HG03095 (cell line): ENCODE results near the gene TBX5.
"Not testable (repeated sequence)": the region's sequence is repeated elsewhere in the genome, so short reads cannot be mapped to it uniquely, and the experiment has no call there.

Source experiments
- ATAC-seq: cut with Tn5 transposase; IDR thresholded peaks from one replicate; pipeline ENCODE4 v1.9.1; 2021; ENCODE audit warnings: moderate library complexity; ENCODE audit not compliant: unreplicated experiment

The TBX5 gene

DNA sequence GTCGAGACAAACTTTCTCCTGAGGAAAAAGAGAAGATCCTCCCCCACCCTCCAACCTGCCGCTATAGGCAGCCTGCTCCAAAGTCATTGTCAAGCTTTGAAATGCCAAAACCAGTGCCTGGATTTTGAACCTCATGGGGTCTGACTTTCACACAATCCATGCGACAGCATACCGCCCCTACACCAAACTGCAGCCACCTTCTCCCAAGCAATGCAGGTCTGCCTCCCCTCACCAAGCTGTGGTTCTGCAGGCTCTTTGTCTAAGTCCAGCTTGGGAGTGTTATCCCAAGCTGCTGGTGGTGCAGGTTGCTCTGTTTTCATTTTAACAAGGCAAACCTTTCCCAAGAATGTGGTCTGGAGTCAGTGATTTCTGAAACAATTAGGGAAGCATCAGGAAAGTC is 12.4 kb downstream of the TBX5 start:
- no peak for ATAC-seq

GRCh38 chr12:114392909-114393308 is 13.0 kb downstream of the TBX5 start:
- no peak for ATAC-seq

- no peak for ATAC-seq
Measured at GRCh38 chr12:114391088-114391487, 14.9 kb downstream of the TBX5 start.

GRCh38 chr12:114384739-114385138 is 21.2 kb downstream of the TBX5 start:
- no peak for ATAC-seq

- no peak for ATAC-seq
Measured at GRCh38 chr12:114381177-114381576, 24.8 kb downstream of the TBX5 start.

DNA sequence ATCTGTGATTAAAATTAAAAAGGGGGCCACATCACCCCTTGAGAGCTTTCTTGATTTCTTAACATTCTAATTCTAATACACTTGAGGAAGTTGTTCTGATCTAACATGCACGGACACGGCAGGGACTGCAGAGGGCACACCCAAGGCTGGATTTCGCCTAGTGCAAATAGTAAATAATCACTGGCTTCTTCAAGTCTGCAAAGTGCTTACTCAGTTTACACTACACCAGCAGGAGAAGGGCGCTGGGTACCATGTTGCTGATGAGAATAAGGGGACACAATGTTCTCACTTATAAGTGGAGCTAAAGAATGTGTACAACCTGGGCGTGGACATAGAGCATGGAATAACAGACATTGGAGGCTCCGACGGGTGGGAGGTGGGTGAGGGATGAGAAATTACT is 34.2 kb downstream of the TBX5 start:
- ATAC-seq: no peak

GRCh38 chr12:114371250-114371649 is 34.7 kb downstream of the TBX5 start:
- no peak for ATAC-seq

DNA sequence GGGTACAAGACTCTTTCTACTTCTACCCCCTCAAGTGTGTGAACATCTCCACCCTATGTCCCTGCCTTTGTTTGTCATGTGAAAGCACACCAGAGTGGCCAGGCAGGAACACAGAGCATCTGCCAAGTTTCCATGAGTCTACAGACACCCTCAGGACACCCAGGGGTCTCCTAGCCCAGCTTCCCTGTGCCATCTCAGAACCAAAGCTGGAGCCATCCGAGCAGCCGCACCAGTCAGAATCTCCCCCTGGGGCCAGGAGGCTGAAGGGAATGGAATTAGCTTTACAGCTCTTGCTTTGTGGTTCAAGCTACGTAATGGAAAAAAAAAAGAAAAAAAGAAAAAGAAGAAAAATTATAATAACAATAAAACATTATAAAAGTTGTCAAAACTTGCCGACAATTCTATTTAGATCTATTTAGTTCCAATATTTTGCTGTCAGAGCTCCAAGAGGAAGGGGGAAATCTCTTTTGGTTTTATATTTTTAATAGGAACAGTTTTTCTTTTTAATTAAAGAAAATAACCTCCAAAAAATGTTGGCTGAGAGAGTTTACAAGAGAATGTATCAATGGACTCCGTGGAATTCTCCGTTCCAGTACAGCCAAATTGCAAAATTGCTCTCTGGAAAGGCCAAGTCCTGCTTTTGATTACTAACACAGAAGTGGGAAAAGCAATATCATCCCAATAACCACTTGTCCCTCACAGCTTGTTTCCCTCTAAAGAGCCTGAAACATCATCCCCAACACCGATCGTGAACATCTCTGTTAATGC is 37.1 kb downstream of the TBX5 start:
- no peak for ATAC-seq

GRCh38 chr12:114361992-114362391 is 44.0 kb downstream of the TBX5 start:
- no peak for ATAC-seq

GRCh38 chr12:114361545-114361944 is 44.4 kb downstream of the TBX5 start:
- ATAC-seq: no peak

DNA sequence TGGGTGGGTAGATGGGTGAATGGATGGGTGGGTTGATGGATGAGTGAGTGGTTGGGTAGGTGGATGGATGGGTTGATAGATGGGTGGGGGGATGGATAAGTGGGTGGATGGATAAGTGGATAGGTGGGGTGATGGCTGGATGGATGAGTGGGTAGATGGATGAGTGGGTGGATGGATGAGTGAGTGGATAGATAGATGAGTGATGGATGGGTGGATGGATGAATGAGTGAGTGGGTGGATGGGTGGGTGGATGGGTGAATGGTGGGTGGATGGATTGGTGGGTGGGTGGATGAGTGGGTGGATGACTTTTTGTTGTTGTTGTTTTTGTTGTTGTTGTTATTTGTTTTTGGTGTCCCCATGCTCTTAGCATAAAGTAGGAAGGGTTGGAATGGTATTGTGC is 45.5 kb downstream of the TBX5 start:
- no peak for ATAC-seq

- ATAC-seq: no peak
Measured at GRCh38 chr12:114355389-114356088, 50.4 kb downstream of the TBX5 start.

DNA sequence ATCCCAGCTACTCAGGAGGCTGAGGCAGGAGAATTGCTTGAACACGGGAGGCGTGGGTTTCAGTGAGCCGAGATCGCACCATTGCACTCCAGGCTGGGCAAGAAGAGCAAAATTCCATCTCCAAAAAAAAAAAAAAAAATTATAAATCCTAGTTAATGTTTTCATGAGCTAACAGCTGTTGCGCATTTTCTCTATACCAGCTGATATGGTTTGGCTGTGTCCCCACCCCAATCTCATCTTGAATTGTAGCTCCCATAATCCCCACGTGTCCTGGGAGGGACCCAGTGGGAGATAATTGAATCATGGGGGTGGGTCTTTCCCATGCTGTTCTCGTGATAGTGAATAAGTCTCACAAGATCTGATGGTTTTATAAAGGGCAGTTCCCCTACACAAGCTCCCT is 56.7 kb downstream of the TBX5 start:
- not testable (repeated sequence) for ATAC-seq

- no peak for ATAC-seq
Measured at GRCh38 chr12:114347861-114348260, 58.1 kb downstream of the TBX5 start.

- no peak for ATAC-seq
Measured at GRCh38 chr12:114344831-114345230, 61.1 kb downstream of the TBX5 start.

DNA sequence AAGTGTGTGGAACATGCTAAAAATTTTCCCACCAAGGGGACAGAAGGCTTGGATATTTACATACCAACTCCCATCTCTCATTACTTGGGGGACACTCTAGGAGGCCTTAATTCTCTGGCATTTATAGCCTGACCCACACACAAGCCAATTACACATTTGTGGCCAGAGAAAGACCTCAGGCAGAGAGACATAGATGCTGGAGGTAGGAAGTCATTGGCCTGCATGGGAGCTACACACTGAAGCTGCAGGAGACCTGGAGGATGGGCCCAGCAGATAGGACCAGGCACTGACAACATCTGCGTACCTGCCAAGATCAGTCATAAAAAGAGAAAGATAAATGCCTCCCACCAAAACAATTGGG is 61.7 kb downstream of the TBX5 start:
- ATAC-seq: no peak

DNA sequence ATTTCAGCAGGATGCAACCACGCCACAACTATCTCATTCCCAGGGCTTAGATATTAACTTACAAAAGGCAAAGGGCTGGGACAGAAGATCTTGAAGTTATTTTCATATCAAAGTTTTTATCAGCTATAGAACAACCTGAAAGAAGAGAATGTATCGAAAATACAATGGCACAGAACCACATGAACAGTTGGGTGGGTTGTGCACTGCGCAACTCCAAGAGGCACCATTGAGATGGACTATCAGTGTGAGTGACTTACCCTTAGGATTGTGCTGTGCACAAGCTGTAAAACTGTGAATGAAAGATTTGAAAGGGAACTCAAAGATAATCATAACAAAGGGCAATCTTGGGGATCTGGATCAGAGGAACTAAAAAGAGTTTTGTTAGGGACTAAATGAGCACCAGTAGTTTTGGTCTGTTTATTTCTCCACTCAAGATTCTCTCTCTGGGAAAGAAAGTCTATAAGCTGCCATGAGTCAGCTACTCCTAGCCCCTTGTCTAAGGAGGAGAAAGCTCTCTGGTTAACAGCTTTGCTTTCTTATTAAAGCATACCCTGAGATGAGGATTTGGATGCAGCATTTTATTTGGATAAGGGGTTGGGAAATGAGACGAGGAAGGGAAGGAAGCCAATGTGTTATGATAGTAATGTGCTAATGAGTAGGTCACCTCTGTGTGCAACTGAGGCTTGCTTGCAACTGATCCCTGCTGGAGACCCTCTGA is 62.2 kb downstream of the TBX5 start:
- no peak for ATAC-seq

DNA sequence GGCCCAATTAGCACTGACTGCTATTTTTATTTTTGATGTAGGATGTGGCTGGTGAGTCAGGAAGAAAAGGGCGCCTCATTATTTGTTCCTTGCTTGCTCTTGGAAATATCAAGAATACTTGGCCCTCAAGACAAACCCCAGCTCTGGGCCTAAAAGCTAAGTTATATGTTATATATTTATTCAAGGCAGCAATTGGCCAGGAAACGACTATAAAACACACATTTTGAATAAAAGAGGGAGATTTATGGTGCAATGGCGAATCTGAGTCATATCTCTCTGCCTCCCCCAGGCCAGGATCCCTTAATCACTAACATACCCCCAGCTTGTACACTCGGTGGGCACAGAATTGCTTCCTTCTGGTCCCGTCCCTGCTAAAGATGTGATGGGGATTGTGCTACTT is 63.3 kb downstream of the TBX5 start:
- ATAC-seq: no peak

DNA sequence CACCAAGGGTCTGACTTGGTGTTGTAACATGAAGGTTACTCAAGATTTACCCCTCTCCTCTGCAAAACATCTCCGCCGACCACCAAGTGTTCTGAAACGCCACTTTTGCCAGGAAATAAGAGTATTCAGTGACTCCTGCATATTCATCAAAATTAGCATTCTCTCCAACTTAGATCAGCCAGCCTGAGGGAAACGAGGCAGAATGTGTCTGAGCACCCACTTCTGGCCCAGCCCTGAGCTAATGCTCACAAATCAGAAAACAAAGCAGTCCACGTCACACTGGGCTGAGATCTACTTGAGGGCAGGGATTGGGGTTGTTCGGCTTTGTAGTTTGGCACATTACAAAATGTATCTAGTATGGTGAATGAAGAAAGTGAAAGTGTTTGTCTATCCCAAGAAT is 64.3 kb downstream of the TBX5 start:
- no peak for ATAC-seq

DNA sequence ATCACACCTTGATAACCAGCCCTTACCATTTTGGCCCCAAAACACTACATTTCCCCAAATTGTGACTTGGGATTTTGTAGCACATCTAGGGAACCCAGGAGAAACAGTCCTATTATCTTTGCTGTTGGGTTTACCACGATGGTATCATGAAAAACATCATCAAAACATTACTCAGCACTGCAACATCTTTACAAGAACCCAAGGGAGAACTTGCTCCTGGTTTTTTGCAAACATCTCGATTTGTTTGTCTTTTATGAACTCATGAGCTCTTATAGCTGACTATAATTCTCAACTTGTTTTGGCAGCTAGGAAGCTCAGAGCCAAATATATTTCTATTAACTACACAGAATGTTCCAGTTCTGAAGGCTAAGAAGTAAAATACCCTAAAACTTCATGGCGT is 65.7 kb downstream of the TBX5 start:
- ATAC-seq: no peak

DNA sequence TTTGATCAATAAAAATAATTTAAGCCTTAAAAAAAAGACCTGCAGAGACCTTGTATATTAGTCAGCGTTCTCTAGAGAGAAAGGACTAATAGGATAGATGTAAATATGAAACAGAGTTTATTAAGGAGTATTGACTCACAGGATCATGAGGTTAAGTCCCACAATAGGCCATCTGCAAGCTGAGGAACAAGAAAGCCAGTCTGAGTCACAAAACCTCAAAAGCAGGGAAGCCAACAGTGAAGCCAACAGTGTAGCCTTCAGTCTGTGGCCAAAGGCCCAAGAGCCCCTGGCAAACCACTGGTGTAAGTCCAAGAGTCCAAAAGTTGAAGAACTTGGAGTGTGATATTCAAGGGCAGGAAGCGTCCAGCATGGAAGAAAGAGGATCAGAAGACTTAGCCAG is 66.3 kb downstream of the TBX5 start:
- no peak for ATAC-seq

DNA sequence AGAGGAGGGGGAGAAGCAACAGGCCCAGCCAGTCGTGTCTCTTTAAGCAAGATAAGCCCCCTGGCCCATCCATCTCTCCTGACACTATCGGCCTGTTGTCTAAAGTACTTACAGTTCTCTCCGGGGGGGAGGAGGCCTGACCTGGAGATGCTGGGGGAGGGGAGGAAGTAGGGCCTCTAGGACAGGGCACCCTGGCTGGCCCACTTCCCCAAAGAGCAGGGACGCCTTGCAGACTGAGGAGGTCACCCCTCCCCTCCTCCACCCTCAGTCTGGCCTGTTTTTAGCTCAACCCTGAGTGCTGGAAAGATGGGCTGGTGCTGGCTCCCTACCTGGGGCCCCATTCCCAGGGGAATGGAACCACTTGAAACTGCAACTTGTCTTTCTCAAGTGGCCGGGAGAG is 70.3 kb downstream of the TBX5 start:
- no peak for ATAC-seq
